Suprapubic skin (tissue), 3 donors: ENCODE data around the gene ZFYVE28.

ENCODE experiments used
- CTCF ChIP-seq, 2 donors: fragments of 200-600 bp in 1 of 2; fragments of 450-650 bp in 1 of 2; sonication (generic) in 1 of 2; IDR thresholded peaks; one replicate each; pipeline ENCODE4 v1.5.1; 2016 to 2019; ENCODE audit warnings: antibody characterized with exemption in 2 of 2, mild to moderate bottlenecking in 1 of 2, moderate library complexity in 1 of 2
- POLR2AphosphoS5 ChIP-seq, 3 donors: sonication (generic); formaldehyde crosslinking; IDR thresholded peaks; one replicate each; pipeline ENCODE4 v1.6.1; 2017; ENCODE audit warnings: antibody characterized with exemption in 3 of 3

- TF ChIP-seq CTCF (IDR thresholded peaks at IDR 0.05) (no peak), POLR2AphosphoS5 (IDR thresholded peaks at IDR 0.05) (no peak)
Observed at GRCh38 chr4:2443956-2444740, 25.7 kb upstream of the ZFYVE28 start.
